WTC11 (cell line): ENCODE results near the gene MED4.

Experiments
- CTCF ChIP-seq: fragments of 200-600 bp; IDR thresholded peaks from 2 replicates; pipeline ENCODE4 v1.8.0; 2022; ENCODE audit warnings: antibody characterized with exemption
- TEAD4 ChIP-seq: sonication (generic); formaldehyde crosslinking; IDR thresholded peaks from 2 replicates; pipeline ENCODE4 v1.8.0; 2022; ENCODE audit warnings: mild to moderate bottlenecking, missing genetic modification reagents

- TF ChIP-seq TEAD4: no peak
- no peak for TF ChIP-seq CTCF
These were observed 13.2 kb upstream of the MED4 start for GRCh38 chr13:48108106-48108505.
